ENCODE data around the gene CHI3L2.
"Not testable (repeated sequence)": the region's sequence is repeated elsewhere in the genome, so short reads cannot be mapped to it uniquely, and the experiment has no call there.

The CHI3L2 gene

DNA sequence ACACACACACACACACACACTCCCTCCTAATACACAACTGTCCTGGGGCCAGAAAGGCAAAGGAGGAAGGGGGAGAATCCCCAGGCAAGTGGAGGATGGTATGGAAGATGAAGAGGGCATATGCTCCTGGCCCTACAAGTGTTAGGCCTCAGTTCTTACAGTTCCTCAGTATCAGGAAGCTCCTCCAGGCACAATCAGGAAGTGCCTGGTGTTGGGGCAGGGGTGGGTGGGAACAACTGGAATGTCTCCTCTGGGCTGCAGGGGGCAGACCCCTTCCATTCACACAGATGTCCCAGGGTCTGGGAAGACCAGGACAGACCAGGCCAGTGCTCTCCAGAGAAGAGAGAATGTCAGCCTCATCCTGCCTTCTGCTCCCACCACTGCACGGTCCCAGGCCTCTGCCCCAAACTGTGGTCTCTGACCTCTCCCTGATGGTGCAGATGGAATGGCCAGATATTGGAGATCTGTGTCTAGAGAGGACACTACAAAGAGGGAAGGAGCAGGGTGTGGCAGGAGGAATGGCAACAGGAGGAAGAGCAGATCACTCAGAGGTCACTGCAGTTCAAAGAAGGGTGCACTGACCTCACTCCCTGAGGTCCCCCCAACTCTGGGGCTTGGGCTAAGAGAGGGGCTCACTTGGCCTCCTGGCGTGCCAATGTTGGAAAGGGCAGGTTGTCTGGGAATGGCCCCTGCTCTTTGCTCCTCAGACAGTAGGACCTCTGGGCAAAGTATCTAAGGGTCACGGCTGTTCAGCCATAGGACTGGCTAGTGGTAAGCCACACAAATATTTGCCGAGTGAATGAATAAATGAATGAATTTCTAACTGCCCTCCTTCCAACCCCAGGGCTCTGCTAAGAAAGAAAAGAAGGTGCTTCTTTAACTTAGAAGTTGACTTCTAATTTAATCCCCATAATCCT, 24.5 kb upstream of the CHI3L2 start:
- no peak for DNase-seq (ENCODE audit: low spot score)

DNA sequence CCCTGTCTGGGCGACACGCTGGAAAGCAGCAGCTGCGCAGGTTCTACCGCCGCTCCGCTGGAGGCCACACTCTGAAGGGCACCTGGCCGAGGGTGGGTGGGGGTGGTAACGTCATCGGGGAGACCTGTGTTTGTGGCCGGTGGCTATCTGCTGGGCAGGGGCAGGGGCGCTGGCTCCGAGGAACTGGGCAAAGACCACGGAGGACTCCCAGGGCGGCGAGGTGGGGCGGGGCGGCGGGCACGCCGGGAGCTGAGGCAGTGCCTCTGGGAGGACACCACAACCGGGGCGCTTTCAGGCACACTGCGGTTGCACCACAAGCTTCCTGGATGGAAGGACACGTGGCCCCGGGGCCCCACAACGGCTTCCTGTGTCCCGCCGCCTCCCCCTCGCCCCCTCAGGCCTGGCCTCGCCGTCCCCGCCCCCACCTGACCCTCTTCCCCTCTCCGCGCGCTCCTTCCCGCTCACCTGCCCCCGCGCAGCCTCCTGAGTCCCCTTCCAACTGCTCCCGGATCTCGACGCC, 23.8 kb upstream of the CHI3L2 start:
- no peak for DNase-seq (ENCODE audit: low spot score)

DNA sequence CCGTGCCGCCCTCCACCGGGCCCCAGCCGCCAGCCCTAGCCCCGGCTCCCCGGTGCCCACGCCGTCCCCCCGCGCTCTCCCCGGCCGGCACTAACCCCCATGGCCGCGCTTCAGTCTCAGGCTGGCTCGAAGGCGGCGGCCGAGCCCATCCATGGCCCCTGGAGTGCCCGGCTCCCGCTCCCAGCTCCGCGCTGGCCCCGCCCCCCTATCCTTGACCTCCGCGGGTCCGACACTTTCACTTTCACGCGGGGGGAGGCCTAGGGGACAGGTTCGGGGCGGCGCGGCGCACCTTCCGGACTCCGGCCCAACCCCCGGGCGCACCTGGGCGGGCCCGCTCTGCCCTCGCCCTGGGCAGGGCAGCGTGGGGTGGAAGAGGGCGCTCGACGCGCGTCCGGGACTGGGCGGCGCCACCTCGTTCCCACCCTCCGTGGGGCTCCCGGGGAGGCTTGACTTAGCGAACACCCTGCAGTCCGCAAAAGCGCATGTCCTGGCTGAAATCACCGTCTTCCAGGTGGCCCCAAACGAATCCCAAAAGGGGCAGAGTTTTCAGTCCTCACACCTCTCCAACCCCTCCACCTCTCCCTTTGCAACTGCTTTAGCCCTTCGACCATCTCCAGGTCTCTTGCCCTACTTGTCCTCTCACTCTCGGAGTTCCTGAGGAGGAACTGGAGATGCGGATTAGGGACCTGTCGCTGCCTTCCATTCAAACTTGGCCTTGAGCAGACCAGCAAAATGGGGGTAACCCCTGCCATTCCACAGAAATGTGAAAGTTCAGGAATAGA, 23.1 kb upstream of the CHI3L2 start:
- DNase-seq (ENCODE audit: low spot score), result no peak

GRCh38 chr1:111204983-111205713, 22.4 kb upstream of the CHI3L2 start:
- DNase-seq (ENCODE audit: low spot score), result no peak

DNA sequence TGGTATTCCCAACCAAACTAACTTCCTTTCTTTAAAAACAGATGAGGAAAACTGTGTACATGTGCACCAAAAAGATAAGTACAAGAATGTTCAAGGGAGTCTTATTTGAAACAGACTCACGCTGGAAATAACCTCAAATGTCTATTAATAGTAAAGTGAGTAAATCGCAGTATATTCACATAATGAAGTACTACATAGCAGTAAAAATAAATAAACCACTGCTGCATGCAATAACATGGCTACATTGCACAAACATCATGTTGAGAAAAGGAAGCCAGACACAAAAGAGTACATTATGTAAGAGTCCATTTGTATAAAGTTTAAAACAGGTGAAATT, 21.8 kb upstream of the CHI3L2 start:
- DNase-seq (ENCODE audit: low spot score), result no peak

DNA sequence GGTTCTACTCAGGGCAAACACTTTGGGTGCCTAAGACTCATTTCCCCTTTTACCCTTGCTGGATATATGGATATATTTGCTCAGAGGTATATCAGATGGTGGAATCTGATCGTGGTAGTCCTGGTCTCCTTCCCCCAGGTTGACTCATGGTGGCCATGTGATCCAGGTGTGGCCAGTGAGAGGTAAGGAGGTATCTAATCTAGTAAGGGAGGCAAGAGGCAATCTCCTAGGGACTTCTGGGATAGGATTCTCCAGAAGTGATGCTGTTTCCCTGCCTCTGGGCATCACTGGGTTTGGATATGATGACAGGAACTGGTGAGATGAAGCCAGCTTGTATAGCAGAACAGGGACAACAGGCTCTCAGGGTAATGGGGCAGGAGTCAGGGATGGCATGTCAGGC, 18.6 kb upstream of the CHI3L2 start:
- no peak for DNase-seq (ENCODE audit: low spot score)

DNA sequence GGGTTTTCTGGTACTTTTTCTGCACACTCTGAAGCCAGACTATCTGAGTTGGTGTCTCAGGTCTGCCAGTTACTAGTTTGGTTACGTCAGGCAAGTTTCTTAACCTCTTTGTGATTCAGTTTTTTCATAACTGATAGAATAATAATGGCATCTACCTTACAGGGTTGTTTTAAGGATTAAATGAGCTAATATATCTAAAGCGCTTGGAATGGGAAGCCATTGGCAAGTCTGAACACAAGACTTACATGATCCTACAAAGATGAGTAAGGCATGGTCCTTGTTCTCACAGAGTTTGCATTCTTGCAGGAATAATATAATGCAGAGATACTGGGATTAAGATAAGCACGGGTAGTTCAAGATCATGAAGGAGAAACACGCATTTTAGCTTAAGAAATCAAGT, 17.9 kb upstream of the CHI3L2 start:
- no peak for DNase-seq (ENCODE audit: low spot score)

DNA sequence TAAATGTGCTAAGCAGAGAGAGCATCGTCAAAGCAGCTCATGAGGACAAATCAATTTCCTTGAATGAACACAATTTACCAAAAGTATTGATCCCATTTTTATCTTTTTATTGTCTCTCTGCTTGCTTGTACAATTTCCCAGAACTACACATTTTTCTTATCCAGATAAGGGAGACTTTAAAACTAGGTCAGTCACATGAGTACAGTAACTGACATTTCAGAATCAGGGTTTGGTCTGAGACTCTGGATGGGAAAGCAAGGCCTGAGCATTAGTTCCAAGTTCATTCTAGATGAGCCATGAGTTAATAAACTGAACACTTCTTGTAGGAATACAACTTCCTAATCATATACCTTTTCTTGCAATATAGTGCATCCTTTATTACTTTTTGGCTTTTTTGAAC, 15.6 kb upstream of the CHI3L2 start:
- DNase-seq (ENCODE audit: low spot score), result no peak

GRCh38 chr1:111212634-111213335, 14.7 kb upstream of the CHI3L2 start:
- no peak for DNase-seq (ENCODE audit: low spot score)

- DNase-seq (ENCODE audit: low spot score), result no peak
Observed at GRCh38 chr1:111213412-111213811, 14.1 kb upstream of the CHI3L2 start.

- DNase-seq (ENCODE audit: low spot score), result no peak
Observed at GRCh38 chr1:111214074-111214801, 13.3 kb upstream of the CHI3L2 start.

DNA sequence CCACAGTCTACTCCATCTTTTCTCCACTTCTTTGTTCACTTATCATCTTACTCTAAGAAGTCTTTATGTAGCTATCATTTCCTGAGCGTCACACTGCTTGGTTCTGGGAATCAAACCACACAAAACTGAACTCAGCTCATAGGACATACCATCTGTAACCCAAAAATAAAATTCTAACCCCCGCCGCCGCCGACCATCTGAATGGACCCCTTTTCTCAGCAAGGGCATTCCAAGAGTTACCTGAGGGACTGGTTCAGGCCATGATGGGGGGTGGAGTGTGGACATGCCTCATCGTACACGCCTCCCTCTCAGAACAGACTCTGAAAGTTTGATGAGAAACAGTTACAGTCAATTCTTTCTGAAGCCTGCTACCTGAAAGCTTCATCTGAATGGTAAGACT, 12.6 kb upstream of the CHI3L2 start:
- no peak for DNase-seq (ENCODE audit: low spot score)

DNA sequence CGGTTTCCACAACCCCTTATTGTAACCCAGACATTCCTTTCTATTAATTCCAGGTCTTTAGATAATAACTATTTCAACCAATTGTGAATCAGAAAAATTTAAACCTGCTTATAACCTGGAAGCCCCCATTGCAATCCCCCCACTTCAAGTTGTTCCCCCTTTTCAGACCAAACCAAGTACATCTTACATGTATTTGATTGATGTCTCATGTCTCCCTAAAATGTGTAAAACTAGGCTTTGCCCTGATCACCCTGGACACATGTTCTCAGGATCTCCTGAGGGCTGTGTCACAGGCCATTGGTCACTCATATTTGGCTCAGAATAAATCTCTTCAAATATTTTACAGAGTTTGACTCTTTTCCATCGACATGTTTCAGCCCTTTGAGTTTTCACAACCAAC, 12.2 kb upstream of the CHI3L2 start:
- not testable (repeated sequence) for DNase-seq (ENCODE audit: low spot score)

DNA sequence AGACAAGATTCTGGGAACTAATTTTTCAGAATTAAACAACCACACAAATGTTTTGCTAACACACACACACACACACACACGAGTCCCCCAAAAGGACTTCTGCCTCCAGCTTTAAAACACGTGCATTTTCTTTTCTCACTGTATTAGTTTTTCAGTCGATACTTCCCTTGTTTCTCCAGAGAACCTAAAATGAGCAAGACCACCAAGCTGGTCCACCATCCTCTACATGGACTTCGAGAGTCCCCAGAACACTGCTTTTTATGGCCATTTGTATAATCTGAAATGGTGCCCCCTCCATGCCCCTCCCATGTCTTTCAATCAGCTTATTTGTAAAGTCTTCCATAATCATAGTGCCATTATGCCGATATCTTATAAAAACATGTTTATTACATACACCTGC, 10.8 kb upstream of the CHI3L2 start:
- DNase-seq (ENCODE audit: low spot score), result no peak

DNA sequence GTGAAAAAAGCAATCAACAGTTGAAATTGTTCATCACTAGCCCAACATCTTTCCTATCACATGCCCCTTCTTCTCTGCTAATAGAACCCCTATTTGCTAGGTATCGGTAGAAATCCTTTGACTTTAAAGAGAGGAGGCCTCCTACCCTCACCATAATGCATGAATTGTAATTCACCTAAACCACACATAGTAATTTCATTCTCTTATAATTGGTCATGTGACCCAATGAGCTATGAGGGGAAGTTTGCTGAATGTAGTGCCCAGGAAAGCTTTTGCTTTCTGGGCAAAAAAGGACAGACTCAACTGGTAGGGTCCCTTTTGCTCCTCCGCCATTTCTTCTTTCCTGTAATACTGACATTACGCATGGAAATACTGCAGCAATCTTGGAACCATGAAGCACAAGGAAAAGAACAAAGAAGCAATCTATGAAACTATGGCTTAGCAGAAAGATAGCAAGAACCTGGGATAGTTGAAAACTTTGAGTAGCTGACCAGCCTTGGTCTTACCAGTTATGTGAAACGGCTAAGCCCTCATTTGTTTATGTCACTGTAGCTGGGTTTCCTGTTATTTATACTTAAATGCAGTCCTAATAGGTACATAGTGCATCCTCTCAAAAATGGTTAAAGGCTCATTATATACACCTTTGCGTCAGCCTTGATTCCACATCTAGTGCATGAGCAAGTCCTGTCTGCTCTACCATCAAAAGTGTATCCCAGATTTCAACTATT, 10.2 kb upstream of the CHI3L2 start:
- no peak for DNase-seq (ENCODE audit: low spot score)

DNA sequence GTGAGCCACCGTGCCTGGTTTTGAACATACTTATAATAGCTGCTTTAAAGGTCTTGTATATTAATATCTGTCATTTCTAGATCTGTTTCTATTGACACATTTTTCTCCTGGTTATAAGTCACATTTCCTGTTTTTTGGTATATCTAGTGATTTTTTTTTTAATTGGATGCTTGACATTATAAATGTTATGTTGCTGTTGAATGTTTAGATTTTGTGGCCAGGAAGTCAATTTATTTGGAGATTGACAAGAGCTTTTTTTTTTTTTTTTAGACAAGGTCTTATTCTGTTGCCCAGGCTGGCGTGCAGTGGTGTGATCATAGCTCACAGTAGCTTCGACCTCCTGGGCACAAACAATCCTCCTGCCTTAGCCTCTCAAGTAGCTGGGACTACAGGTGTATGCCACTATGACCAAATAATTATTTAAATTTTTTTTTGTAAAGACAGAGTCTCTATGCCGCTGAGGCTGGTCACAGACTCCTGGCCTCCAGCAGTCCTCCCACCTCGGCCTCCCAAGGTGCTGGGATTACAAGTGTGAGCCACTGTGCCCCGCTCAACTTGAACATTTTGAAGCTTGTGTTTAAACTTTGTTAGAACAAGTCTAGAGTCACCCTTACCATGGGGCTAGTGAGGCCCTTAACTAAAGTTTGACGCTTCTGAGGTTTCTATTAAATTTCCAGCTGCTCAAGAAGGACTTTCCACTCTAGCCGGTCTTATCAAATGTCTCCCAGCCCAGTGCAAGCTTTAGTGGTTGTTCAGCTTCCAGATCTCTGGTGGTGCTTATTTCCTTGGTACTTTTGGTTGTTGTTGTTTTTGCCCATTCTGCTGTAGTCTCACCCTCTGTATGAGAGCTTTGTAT, 8.6 kb upstream of the CHI3L2 start:
- no peak for DNase-seq (ENCODE audit: low spot score)

- no peak for DNase-seq (ENCODE audit: low spot score)
Observed at GRCh38 chr1:111219557-111220286, 7.8 kb upstream of the CHI3L2 start.

DNA sequence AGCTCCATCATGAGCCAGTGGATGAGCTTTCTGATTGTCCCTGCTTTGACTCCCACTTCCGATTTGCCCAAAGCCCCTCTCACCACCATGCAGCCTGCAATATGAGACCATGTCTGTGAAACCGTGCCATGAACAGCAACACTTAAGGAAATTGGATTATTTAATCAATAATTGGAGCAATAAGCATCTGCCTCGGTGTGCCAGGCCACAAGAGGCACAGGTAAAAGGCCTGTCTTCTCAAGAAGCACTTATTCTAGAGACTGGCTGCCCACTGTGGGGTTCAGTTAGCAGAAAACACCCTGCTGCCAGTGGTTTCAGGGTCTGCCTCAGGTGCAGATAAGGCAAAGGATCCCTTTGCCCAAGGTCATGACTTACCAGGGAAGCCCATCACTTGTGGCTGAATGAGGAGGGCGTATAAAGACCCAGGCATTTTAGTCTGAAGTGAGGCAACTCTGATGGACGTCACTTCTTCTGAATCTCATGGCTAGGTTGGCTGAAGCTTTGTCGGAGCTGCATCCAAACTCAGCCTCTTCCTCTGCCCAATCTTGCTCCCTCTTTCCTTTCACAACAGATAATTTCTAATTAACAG, 7.1 kb upstream of the CHI3L2 start:
- no peak for DNase-seq (ENCODE audit: low spot score)

DNA sequence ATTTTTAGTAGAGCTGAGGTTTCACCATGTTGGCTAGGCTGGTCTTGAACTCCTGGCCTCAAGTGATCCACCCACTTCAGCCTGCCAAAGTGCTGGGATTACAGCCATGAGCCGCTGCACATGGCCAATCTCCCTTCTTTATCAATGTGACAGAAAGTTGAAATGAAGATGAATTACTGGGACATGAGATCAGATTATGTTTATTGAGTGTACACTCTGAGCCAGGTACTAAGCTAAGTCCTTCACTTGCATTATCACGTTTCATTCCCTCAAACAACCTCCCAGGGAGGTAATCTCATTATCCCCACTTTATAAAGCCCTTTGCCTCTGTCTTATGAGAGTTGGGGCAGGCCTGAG, 6.3 kb upstream of the CHI3L2 start:
- DNase-seq (ENCODE audit: low spot score), result no peak

All from HuH-7 (cell line).